GM21515 (cell line): ENCODE measurements around the gene ZNF594.
"Not testable (repeated sequence)": the region's sequence is repeated elsewhere in the genome, so short reads cannot be mapped to it uniquely, and the experiment has no call there.

Experiments
- ATAC-seq: cut with Tn5 transposase; IDR thresholded peaks from one replicate; pipeline ENCODE4 v1.9.1; 2021; ENCODE audit not compliant: unreplicated experiment

The ZNF594 gene

DNA sequence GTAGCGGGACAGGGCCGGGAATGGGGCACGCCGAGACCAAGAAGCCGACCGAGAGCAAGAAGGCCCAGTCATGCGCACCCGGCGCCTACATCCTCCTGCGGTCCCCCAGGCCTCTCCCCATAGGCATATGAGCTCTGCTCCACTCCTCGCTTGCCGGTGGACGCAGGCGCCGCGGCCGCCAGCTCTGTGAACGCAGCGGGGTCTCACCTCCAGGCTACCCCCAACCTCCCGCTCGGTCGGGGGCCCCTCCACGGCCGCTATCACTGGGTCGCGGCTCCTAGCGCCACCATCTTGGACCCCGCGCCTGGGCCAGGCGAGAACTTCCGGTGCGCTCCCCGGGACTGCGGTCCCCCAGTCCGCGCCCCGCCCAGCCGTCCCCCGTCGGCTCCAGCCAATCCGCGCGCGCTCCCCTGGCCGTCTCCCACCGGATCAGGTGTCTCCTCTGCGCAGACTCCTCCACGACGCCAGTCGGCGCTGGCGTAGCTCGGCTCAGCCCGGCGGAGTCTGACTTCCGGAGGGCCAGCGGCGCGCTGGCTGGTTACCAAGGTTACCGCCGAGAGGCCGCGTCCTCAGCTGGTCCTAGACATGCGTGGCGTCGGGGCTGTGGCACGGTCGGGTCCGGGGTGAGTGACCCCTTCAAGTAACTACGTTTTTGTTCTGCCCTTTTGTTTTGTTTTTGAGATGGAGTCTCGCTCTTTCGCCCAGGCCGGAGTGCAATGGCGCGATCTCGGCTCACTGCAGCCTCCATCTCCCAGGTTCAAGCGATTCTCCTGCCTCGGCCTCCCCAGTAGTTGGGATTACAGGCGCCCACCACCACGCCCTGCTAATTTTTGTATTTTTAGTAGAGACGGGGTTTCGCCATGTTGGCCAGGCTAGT lies at the start of gene ZNF594:
ZNF594 (minus strand) TSS at position 328 of the 877 bp plus-strand sequence. CDS start 7,612 bp downstream, outside the sequence.
- ATAC-seq, result peak; percentile 95

DNA sequence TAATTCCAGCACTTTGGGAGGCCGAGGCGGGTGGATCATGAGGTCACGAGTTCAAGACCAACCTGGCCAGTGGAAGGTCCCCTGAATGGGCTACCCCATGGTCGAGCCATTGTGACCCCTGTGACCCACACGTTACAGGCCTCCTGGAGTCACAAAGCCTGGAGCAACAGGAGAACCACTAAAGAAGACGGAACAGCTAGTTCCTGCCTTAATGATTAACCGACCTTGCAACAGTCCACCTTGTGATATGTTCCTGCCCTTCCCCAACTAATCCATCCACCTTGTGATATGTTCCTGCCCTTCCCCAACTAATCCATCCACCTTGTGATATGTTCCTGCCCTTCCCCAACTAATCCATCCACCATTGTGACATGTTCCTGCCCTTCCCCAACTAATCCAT lies 48.1 kb upstream of the ZNF594 start:
- ATAC-seq, result not testable (repeated sequence)

- ATAC-seq, result no peak
Observed at GRCh38 chr17:5238333-5238732, 46.7 kb upstream of the ZNF594 start.

GRCh38 chr17:5237541-5238016 lies 45.9 kb upstream of the ZNF594 start:
- ATAC-seq, result no peak

DNA sequence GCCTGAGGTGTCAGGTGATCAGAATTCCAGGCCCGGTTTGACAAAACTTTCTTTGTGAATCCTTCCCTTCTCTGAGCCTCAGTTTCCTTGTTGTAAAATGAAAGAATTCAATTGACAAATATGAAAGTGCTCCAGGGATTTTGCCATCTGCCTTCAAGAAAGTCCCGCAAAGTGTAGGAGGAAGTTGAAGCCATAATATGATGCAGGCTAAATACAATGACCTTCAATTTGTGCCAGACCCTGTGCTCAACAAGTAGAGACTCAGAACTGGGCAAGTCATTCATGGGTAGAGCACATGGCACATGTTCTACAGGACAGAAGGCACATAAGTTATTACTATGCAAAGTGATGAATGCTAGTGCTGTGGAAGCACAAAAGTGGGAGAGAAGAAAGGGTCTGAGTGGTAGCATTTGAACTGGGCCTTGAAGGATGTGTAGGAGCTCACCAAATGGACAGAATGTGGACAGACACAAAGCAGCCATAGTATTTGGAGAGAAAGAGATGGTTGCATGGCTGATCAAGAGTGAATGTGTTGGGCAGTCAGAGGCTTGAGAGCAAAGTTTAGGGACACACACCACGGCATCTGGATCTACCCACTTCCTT lies 45.4 kb upstream of the ZNF594 start:
- ATAC-seq, result no peak

GRCh38 chr17:5234645-5235576 lies 43.2 kb upstream of the ZNF594 start, which contains the start of gene SCIMP:
Gene SCIMP, minus strand, starts transcription at chr17:5234860. Its CDS starts 105 bp downstream, at chr17:5234755.
- peak; percentile 54 for ATAC-seq

GRCh38 chr17:5233492-5233891 lies 41.8 kb upstream of the ZNF594 start:
- not testable (repeated sequence) for ATAC-seq

DNA sequence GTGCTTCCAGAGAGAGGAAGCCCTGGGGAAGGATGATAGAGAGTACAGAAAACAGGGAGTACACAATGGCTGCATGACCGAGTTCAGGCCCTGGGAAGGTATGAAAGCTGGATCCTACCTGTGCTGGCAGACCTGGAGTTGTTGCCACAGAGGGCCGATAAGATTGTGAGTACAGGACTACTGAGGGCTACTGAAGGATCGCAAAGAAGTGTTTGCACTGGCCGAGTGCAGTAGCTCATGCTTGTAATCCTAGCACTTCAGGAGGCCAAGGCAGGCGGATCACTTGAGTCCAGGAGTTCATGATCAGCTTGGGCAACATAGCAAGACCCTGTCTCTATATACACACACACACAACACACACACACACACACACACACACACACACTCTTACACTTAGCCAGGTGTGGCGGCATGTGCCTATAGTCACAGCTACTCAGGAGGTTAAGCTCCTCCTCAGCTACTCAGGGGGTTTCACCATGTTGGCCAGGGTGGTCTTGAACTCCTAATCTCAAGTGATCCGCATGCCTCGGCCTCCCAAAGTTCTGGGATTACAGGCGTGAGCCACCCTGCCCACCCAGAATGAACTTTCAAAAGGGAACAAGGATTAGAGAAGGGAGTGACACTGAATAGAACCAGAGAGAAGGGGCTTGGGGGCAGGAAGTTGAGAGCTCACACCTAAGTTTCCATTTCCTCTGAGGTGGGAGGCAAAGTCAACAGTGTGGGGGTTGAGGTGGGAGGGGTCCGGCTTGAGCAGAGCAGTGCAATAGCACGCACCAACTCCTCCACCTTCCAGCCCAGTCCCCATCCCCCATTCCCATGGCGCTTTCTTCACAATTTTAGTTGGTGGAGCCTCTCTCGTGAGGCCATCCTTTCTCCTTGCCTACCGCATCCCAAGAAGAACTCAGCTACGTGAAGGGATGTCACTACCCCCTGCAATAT lies 35.5 kb upstream of the ZNF594 start:
- peak; percentile 34 for ATAC-seq

DNA sequence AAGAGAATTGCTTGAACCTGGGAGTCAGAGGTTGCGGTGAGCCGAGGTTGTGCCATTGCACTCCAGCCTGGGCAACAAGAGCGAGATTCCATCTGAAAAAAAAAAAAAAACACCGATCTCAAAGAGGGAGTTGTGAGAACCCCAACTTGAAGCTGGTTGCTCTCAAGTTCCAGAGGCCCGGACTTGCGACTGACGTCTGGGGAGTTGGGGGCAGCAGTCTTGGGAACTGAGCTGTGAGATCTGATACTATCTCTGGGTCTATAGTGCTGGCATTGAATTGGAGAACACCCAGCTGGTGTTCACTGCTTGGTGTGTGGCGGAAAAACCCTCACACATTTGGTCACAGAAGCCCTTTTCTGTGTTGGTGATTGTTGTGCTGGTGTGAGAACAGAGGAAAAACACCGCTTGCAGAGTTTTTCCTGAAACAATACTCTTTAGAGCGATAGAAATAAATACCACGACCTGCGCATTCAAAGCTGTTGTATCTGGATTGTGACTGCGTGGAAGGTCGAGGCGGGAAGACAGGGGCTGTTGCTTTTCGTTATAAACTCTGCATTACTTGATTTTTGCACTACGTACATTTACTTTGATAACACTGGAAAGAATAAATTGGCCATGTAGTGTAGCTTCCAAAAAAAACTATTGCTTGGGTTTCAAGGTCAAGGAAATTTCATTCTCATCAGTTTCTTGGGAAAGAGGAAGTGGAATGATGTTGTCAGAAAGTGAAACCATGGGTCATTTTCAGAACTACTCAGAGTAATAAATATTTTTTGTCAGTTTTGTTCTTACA lies 34.2 kb upstream of the ZNF594 start:
- ATAC-seq, result no peak

GRCh38 chr17:5221912-5222311 lies 30.2 kb upstream of the ZNF594 start:
- not testable (repeated sequence) for ATAC-seq

GRCh38 chr17:5220074-5220473 lies 28.4 kb upstream of the ZNF594 start:
- ATAC-seq, result no peak

GRCh38 chr17:5219536-5219935 lies 27.9 kb upstream of the ZNF594 start:
- no peak for ATAC-seq

GRCh38 chr17:5217562-5217961 lies 25.9 kb upstream of the ZNF594 start:
- not testable (repeated sequence) for ATAC-seq

DNA sequence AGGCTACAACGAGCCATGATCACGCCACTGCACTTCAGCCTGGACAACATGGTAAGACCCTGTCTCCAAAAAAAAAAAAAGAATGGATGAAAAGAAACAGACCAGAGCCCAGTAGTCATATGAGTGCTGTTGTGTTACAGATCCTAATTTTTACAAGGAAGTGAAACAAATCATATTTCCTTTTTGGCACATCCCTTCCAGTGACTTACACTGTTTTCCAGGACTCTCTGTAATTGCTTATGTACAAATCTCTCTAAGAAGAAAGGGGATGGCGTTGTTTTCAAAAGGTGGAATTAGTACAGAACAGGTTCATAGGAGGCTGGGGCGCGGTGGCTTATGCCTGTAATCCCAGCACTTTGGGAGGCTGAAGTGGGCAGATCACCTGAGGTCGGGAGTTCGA lies 19.8 kb upstream of the ZNF594 start:
- ATAC-seq, result no peak

- no peak for ATAC-seq
Observed at GRCh38 chr17:5210614-5211252, 19.1 kb upstream of the ZNF594 start.

DNA sequence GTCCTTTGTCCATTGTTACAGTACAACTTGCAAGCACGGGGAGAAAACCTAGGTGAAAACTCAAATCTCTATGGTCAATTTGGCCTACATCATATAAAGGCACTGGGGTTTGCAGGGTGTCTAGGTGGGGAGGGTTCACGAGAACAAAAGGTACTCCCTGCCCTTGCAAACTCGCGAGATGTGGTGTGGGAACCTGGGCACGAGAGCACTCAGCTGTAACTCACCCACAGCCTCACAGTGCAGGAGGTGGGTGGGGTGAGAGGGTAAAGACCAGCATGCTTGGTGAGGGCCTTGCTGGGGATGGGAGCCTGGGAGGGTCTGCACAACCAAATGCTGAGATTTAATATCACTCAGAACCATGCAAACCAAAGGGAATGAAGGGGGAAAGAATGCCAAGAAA lies 18.4 kb upstream of the ZNF594 start:
- ATAC-seq, result no peak

GRCh38 chr17:5209396-5209795 lies 17.7 kb upstream of the ZNF594 start:
- no peak for ATAC-seq

- no peak for ATAC-seq
Observed at GRCh38 chr17:5203908-5204294, 12.2 kb upstream of the ZNF594 start.
